SU-DHL-6 (cell line): Measurements from ENCODE around the gene NEUROG2.

ENCODE experiments used
- CTCF ChIP-seq: fragments of 200-600 bp; sonication (generic); IDR thresholded peaks from one replicate; pipeline ENCODE4 v1.5.1; 2017; ENCODE audit warnings: antibody characterized with exemption, mild to moderate bottlenecking, low read length, moderate library complexity; ENCODE audit not compliant: insufficient read depth, poor library complexity, severe bottlenecking
- EZH2phosphoT487 ChIP-seq: fragments of 200-600 bp; sonication (generic), shearing (Covaris generic); conservative IDR thresholded peaks from 2 replicates; pipeline ENCODE4 v1.6.1; 2018; ENCODE audit warnings: mild to moderate bottlenecking, antibody characterized with exemption, low read length, moderate library complexity, mixed read lengths

- TF ChIP-seq CTCF (no peak), EZH2phosphoT487 (no peak)
Measured at GRCh38 chr4:112472318-112472717, 43.7 kb downstream of the NEUROG2 start.
